ENCODE results near the gene ZFP69.
"Not testable (repeated sequence)": the region's sequence is repeated elsewhere in the genome, so short reads cannot be mapped to it uniquely, and the experiment has no call there.

The ZFP69 gene

GRCh38 chr1:40462956-40463590, 14.0 kb upstream of the ZFP69 start:
- Histone ChIP-seq H3K4me3 (ENCODE audit: low read length) (no peak overlapping the region), H3K9ac (ENCODE audit: low read length) (no peak overlapping the region), H3K27ac (ENCODE audit: low read depth, low read length) (no peak overlapping the region), H3K27me3 (ENCODE audit: control insufficient read depth, insufficient read depth, low read length) (no peaks in the 10 kb centered on the region), H3K4me1 (ENCODE audit: control insufficient read depth, insufficient read depth, low read length) (no peaks in the 10 kb centered on the region), H3K36me3 (ENCODE audit: control insufficient read depth, insufficient read depth, low read length) (peaks cover 9% of the 10 kb centered on the region)

GRCh38 chr1:40469327-40469726, 7.8 kb upstream of the ZFP69 start:
- H3K9ac ChIP-seq (ENCODE audit: low read length), result no peak overlapping the region
- no peaks in the 10 kb centered on the region for H3K27me3 ChIP-seq (ENCODE audit: control insufficient read depth, insufficient read depth, low read length)
- H3K4me1 ChIP-seq (ENCODE audit: control insufficient read depth, insufficient read depth, low read length), result no peaks in the 10 kb centered on the region
- H3K36me3 ChIP-seq (ENCODE audit: control insufficient read depth, insufficient read depth, low read length), result peaks cover 2% of the 10 kb centered on the region
- H3K4me3 ChIP-seq (ENCODE audit: low read length), result no peak overlapping the region
- H3K27ac ChIP-seq (ENCODE audit: low read depth, low read length), result no peak overlapping the region

GRCh38 chr1:40475268-40475667, 1.8 kb upstream of the ZFP69 start:
- no peak overlapping the region for H3K4me3 ChIP-seq (ENCODE audit: low read length)
- H3K27me3 ChIP-seq (ENCODE audit: control insufficient read depth, insufficient read depth, low read length), result no peaks in the 10 kb centered on the region
- peaks cover 3% of the 10 kb centered on the region for H3K4me1 ChIP-seq (ENCODE audit: control insufficient read depth, insufficient read depth, low read length)

GRCh38 chr1:40477678-40478053, 576 bp downstream of the ZFP69 start:
- Histone ChIP-seq H3K27me3 (ENCODE audit: control insufficient read depth, insufficient read depth, low read length) (no peaks in the 10 kb centered on the region), H3K4me1 (ENCODE audit: control insufficient read depth, insufficient read depth, low read length) (peaks cover 3% of the 10 kb centered on the region), H3K36me3 (ENCODE audit: control insufficient read depth, insufficient read depth, low read length) (no peaks in the 10 kb centered on the region), H3K4me3 (ENCODE audit: low read length) (peak overlapping the region; percentile 93), H3K9ac (ENCODE audit: low read length) (peak overlapping the region; percentile 79), H3K27ac (ENCODE audit: low read depth, low read length) (peak overlapping the region; percentile 27)

More at GRCh38 chr1:40475268-40475667, 1.8 kb upstream of the ZFP69 start:
- no peak overlapping the region for H3K27ac ChIP-seq (ENCODE audit: low read depth, low read length)
- no peak overlapping the region for H3K9ac ChIP-seq (ENCODE audit: low read length)
- H3K36me3 ChIP-seq (ENCODE audit: control insufficient read depth, insufficient read depth, low read length), result no peaks in the 10 kb centered on the region

GRCh38 chr1:40478276-40478675, 1.2 kb downstream of the ZFP69 start:
- H3K27ac ChIP-seq (ENCODE audit: low read depth, low read length), result no peak overlapping the region
- no peak overlapping the region for H3K9ac ChIP-seq (ENCODE audit: low read length)
- H3K36me3 ChIP-seq (ENCODE audit: control insufficient read depth, insufficient read depth, low read length), result no peaks in the 10 kb centered on the region
- peak overlapping the region; percentile 93 for H3K4me3 ChIP-seq (ENCODE audit: low read length)
- H3K27me3 ChIP-seq (ENCODE audit: control insufficient read depth, insufficient read depth, low read length), result no peaks in the 10 kb centered on the region
- peaks cover 3% of the 10 kb centered on the region for H3K4me1 ChIP-seq (ENCODE audit: control insufficient read depth, insufficient read depth, low read length)

GRCh38 chr1:40479156-40479555, 2.1 kb downstream of the ZFP69 start:
- Histone ChIP-seq H3K4me1 (ENCODE audit: control insufficient read depth, insufficient read depth, low read length) (peaks cover 3% of the 10 kb centered on the region), H3K27ac (ENCODE audit: low read depth, low read length) (no peak overlapping the region), H3K9ac (ENCODE audit: low read length) (no peak overlapping the region), H3K27me3 (ENCODE audit: control insufficient read depth, insufficient read depth, low read length) (no peaks in the 10 kb centered on the region), H3K4me3 (ENCODE audit: low read length) (no peak overlapping the region), H3K36me3 (ENCODE audit: control insufficient read depth, insufficient read depth, low read length) (no peaks in the 10 kb centered on the region)

GRCh38 chr1:40495315-40495903, 18.3 kb downstream of the ZFP69 start:
- no peak overlapping the region for H3K4me3 ChIP-seq (ENCODE audit: low read length)
- H3K27me3 ChIP-seq (ENCODE audit: control insufficient read depth, insufficient read depth, low read length), result no peaks in the 10 kb centered on the region
- no peaks in the 10 kb centered on the region for H3K4me1 ChIP-seq (ENCODE audit: control insufficient read depth, insufficient read depth, low read length)
- no peak overlapping the region for H3K9ac ChIP-seq (ENCODE audit: low read length)
- H3K36me3 ChIP-seq (ENCODE audit: control insufficient read depth, insufficient read depth, low read length), result peaks cover 9% of the 10 kb centered on the region
- H3K27ac ChIP-seq (ENCODE audit: low read depth, low read length), result no peak overlapping the region

- H3K9ac ChIP-seq (ENCODE audit: low read length); H3K27me3 ChIP-seq (ENCODE audit: control insufficient read depth, insufficient read depth, low read length); H3K36me3 ChIP-seq (ENCODE audit: control insufficient read depth, insufficient read depth, low read length); H3K4me1 ChIP-seq (ENCODE audit: control insufficient read depth, insufficient read depth, low read length); H3K4me3 ChIP-seq (ENCODE audit: low read length); H3K27ac ChIP-seq (ENCODE audit: low read depth, low read length): not testable (repeated sequence)
Observed at GRCh38 chr1:40502651-40503050, 25.6 kb downstream of the ZFP69 start.

- H3K27ac ChIP-seq (ENCODE audit: low read depth, low read length), result peak overlapping the region; percentile 72
- no peaks in the 10 kb centered on the region for H3K27me3 ChIP-seq (ENCODE audit: control insufficient read depth, insufficient read depth, low read length)
- H3K9ac ChIP-seq (ENCODE audit: low read length), result peak overlapping the region; percentile 57
- peaks cover 5% of the 10 kb centered on the region for H3K4me1 ChIP-seq (ENCODE audit: control insufficient read depth, insufficient read depth, low read length)
- H3K4me3 ChIP-seq (ENCODE audit: low read length), result peak overlapping the region; percentile 90
- no peaks in the 10 kb centered on the region for H3K36me3 ChIP-seq (ENCODE audit: control insufficient read depth, insufficient read depth, low read length)
Observed at GRCh38 chr1:40507973-40508372, 30.9 kb downstream of the ZFP69 start.

- peak within 1 kb of the TSS; percentile 90 for H3K4me3 ChIP-seq (ENCODE audit: low read length)
- no peaks in the 10 kb centered on the region for H3K36me3 ChIP-seq (ENCODE audit: control insufficient read depth, insufficient read depth, low read length)
- peak within 1 kb of the TSS; percentile 57 for H3K9ac ChIP-seq (ENCODE audit: low read length)
- H3K27ac ChIP-seq (ENCODE audit: low read depth, low read length), result peak within 1 kb of the TSS; percentile 72
- peaks cover 5% of the 10 kb centered on the region for H3K4me1 ChIP-seq (ENCODE audit: control insufficient read depth, insufficient read depth, low read length)
- H3K27me3 ChIP-seq (ENCODE audit: control insufficient read depth, insufficient read depth, low read length), result no peaks in the 10 kb centered on the region
Observed at GRCh38 chr1:40508375-40509341, 31.6 kb downstream of the ZFP69 start, which contains the start of gene EXO5. Gene EXO5 (plus strand): TSS chr1:40508767. CDS start chr1:40514545, 5,778 bp downstream.

- H3K36me3 ChIP-seq (ENCODE audit: control insufficient read depth, insufficient read depth, low read length), result no peaks in the 10 kb centered on the region
- no peak overlapping the region for H3K9ac ChIP-seq (ENCODE audit: low read length)
- no peak overlapping the region for H3K4me3 ChIP-seq (ENCODE audit: low read length)
- no peaks in the 10 kb centered on the region for H3K4me1 ChIP-seq (ENCODE audit: control insufficient read depth, insufficient read depth, low read length)
- H3K27me3 ChIP-seq (ENCODE audit: control insufficient read depth, insufficient read depth, low read length), result no peaks in the 10 kb centered on the region
- H3K27ac ChIP-seq (ENCODE audit: low read depth, low read length), result no peak overlapping the region
Observed at GRCh38 chr1:40519517-40519916, 42.4 kb downstream of the ZFP69 start.

- Histone ChIP-seq H3K36me3 (ENCODE audit: control insufficient read depth, insufficient read depth, low read length) (no peaks in the 10 kb centered on the region), H3K27ac (ENCODE audit: low read depth, low read length) (peak overlapping the region; percentile 76), H3K9ac (ENCODE audit: low read length) (no peak overlapping the region), H3K4me3 (ENCODE audit: low read length) (peak overlapping the region; percentile 80), H3K27me3 (ENCODE audit: control insufficient read depth, insufficient read depth, low read length) (no peaks in the 10 kb centered on the region), H3K4me1 (ENCODE audit: control insufficient read depth, insufficient read depth, low read length) (no peaks in the 10 kb centered on the region)
Observed at GRCh38 chr1:40530735-40531380, 53.8 kb downstream of the ZFP69 start.
